ENCODE measurements around the gene PHKA1.
A peak's percentile ranks its signal among the peaks of the same experiment; 100 is the strongest.

Gene PHKA1

DNA sequence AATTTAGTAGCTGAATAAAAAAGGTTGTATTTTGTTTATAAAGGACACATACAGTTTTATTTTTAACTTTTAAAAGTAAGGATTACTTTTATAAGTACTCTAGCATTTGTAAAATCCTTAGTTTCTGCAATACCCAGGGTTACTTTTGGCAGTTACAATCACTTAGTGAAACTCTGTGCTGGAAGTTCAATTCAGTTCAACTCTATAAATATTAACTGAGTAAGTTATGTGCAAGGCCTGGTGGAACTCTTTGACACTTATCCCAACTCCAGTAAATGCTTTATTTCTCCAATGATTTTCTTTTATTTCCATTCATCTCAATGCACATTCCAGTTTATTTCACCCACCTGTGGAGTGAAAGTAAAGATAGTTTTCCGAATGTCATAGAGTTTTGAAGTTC, 78.2 kb downstream of the PHKA1 start:
- Histone ChIP-seq H3K36me3 (ENCODE audit: control insufficient read depth in 5 of 5, insufficient read depth in 5 of 5, low read length in 5 of 5) (no peaks in the 10 kb centered on the region), H3K27me3 (ENCODE audit: control insufficient read depth in 5 of 5, insufficient read depth in 4 of 5, low read length in 5 of 5) (peaks cover 0 to 6% (median 0%) of the 10 kb centered on the region in 5 donors), H3K9ac (ENCODE audit: low read length in 5 of 5) (no peak overlapping the region), H3K9me3 (ENCODE audit: control insufficient read depth in 5 of 5, low read length in 5 of 5) (no peaks in the 10 kb centered on the region), H3K4me3 (ENCODE audit: low read depth in 1 of 5, low read length in 5 of 5) (no peak overlapping the region), H3K27ac (ENCODE audit: low read depth, low read length) (peak overlapping the region; percentile 68), H3K4me1 (ENCODE audit: control insufficient read depth in 5 of 5, insufficient read depth in 5 of 5, low read length in 5 of 5) (peaks cover 0 to 23% (median 14%) of the 10 kb centered on the region in 5 donors)

DNA sequence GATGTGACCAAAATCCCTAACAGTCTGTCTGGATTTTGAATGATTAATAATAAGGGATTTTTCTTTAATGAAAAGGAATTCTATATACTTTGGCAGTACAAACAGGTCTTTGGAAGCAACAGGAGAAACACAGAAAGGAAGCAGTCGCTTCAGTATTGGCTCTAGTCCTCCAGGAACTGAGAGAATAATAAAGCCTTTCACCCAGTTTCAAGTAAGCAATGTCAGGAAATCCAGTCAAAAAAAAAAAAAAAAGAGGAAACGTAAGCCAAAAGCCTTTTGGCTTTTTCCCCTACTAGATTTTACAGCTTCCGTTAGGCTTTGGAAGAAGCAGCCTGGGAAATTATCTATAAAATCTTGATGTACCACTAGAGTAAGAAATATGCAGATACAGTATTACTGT, 79.8 kb downstream of the PHKA1 start:
- Histone ChIP-seq H3K27ac (ENCODE audit: low read depth, low read length) (peak overlapping the region; percentile 68), H3K27me3 (ENCODE audit: control insufficient read depth in 5 of 5, insufficient read depth in 4 of 5, low read length in 5 of 5) (peaks cover 0 to 6% (median 0%) of the 10 kb centered on the region in 5 donors), H3K9me3 (ENCODE audit: control insufficient read depth in 5 of 5, low read length in 5 of 5) (no peaks in the 10 kb centered on the region), H3K36me3 (ENCODE audit: control insufficient read depth in 5 of 5, insufficient read depth in 5 of 5, low read length in 5 of 5) (no peaks in the 10 kb centered on the region), H3K9ac (ENCODE audit: low read length in 5 of 5) (no peak overlapping the region), H3K4me1 (ENCODE audit: control insufficient read depth in 5 of 5, insufficient read depth in 5 of 5, low read length in 5 of 5) (peaks cover 0 to 23% (median 14%) of the 10 kb centered on the region in 5 donors), H3K4me3 (ENCODE audit: low read depth in 1 of 5, low read length in 5 of 5) (no peak overlapping the region)

DNA sequence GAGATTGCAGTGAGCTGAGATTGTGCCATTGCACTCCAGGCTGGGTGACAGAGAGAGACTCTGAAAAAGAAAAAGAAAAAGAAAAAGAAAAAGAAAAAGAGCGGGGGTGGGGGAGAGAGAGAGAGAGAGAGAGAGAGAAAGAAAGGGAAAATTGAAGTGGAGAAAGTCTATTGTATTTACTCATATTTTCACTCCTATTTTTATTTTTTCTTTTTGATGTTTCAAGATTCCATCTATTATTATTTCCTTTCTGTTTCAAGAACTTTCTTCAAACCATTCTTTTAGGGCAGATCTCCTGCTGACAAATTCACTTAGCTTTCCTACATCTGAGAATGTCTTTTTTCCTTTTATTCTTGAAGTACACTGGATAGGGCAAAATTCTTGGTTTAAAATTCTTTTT, 83.9 kb downstream of the PHKA1 start:
- no peaks in the 10 kb centered on the region for H3K36me3 ChIP-seq (ENCODE audit: control insufficient read depth in 5 of 5, insufficient read depth in 5 of 5, low read length in 5 of 5)
- no peaks in the 10 kb centered on the region for H3K9me3 ChIP-seq (ENCODE audit: control insufficient read depth in 5 of 5, low read length in 5 of 5)
- no peak overlapping the region for H3K27ac ChIP-seq (ENCODE audit: low read depth, low read length)
- H3K4me1 ChIP-seq (ENCODE audit: control insufficient read depth in 5 of 5, insufficient read depth in 5 of 5, low read length in 5 of 5) = peaks cover 0 to 19% (median 14%) of the 10 kb centered on the region in 5 donors
- no peak overlapping the region for H3K4me3 ChIP-seq (ENCODE audit: low read depth in 1 of 5, low read length in 5 of 5)
- no peak overlapping the region for H3K9ac ChIP-seq (ENCODE audit: low read length in 5 of 5)
- no peaks in the 10 kb centered on the region for H3K27me3 ChIP-seq (ENCODE audit: control insufficient read depth in 5 of 5, insufficient read depth in 4 of 5, low read length in 5 of 5)

DNA sequence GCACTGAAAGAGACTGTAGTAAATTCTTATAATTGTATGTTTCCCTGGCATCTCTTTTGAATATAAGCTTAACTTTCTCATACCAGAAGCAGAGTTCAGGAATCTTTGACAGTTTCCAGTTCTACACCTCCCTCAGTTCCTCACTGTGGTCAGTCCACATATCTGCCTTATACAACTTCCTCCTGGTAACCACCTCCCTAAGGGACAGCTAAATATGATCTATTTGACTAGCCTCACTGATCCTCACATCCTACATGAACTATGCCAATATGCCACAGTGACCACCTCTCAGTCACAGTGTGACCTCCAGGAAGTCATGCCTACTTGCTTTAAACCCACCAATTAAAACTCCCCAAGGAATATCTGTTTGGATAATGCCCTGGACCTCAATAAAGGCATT, 89.9 kb downstream of the PHKA1 start:
- Histone ChIP-seq H3K27me3 (ENCODE audit: control insufficient read depth in 5 of 5, insufficient read depth in 4 of 5, low read length in 5 of 5) (no peaks in the 10 kb centered on the region), H3K9ac (ENCODE audit: low read length in 5 of 5) (no peak overlapping the region), H3K9me3 (ENCODE audit: control insufficient read depth in 5 of 5, low read length in 5 of 5) (no peaks in the 10 kb centered on the region), H3K27ac (ENCODE audit: low read depth, low read length) (no peak overlapping the region), H3K36me3 (ENCODE audit: control insufficient read depth in 5 of 5, insufficient read depth in 5 of 5, low read length in 5 of 5) (no peaks in the 10 kb centered on the region), H3K4me3 (ENCODE audit: low read depth in 1 of 5, low read length in 5 of 5) (no peak overlapping the region), H3K4me1 (ENCODE audit: control insufficient read depth in 5 of 5, insufficient read depth in 5 of 5, low read length in 5 of 5) (peaks cover 0 to 6% (median 0%) of the 10 kb centered on the region in 5 donors)

DNA sequence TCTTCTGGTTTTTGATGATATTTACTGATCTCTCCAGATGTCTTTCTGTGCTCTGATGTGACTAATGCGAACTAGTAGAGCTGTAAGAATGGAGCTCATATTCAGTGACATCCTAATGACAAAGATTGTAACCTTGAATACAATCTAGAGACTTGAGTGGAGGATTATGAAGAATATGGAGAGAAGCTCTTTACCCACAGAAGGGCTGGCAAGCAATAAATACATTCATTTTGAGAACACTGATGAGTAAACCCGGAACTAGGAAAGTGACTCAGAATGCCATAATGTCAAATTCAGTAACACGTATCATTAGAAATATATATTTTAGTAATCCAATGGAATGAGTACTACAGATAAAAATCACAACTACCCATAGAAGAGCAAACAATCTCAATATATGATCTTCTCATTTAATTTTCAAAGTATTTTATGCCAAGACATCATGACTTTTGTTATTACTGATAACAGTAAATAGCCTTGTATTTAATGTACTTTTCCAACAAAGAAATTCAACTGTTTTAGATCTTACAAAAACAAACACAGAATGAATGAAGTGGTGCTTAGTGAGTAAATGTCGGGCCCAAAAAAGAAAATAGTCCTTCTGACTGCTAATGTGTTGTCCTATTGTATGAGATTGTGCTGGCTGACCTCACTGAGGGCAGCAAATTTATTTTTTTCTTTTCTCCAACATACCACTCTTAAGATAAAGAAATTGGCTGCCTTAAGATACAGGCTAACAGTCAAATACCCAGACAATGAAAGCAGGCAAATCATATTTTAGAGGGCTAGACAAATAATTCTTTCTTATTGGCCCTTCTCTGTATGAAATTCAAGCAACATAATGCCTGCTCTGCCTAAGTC, 92.3 kb downstream of the PHKA1 start:
- peaks cover 0 to 6% (median 0%) of the 10 kb centered on the region in 5 donors for H3K4me1 ChIP-seq (ENCODE audit: control insufficient read depth in 5 of 5, insufficient read depth in 5 of 5, low read length in 5 of 5)
- no peak overlapping the region for H3K4me3 ChIP-seq (ENCODE audit: low read depth in 1 of 5, low read length in 5 of 5)
- H3K36me3 ChIP-seq (ENCODE audit: control insufficient read depth in 5 of 5, insufficient read depth in 5 of 5, low read length in 5 of 5) = no peaks in the 10 kb centered on the region
- H3K9me3 ChIP-seq (ENCODE audit: control insufficient read depth in 5 of 5, low read length in 5 of 5) = no peaks in the 10 kb centered on the region
- H3K27ac ChIP-seq (ENCODE audit: low read depth, low read length) = no peak overlapping the region
- no peaks in the 10 kb centered on the region for H3K27me3 ChIP-seq (ENCODE audit: control insufficient read depth in 5 of 5, insufficient read depth in 4 of 5, low read length in 5 of 5)
- H3K9ac ChIP-seq (ENCODE audit: low read length in 5 of 5) = no peak overlapping the region

DNA sequence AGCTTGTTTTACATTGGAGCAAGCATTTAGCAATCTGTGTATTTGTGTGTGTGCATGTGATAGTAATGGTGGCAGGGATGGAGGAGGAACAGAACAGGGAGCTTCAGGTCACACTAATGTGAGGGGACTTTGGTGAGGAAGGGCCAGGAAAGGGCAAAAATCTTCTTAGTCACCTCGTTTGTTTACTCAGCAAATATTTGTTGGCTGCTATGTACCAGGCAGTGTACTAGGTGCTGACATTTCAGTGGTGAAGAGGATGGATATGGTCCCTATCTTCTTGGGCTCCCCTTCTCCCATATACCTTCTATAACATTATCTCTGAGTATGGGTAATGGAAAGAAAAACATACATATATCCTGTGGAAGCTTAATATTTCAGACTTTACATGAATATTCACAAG, 92.9 kb downstream of the PHKA1 start:
- peaks cover 0 to 6% (median 0%) of the 10 kb centered on the region in 5 donors for H3K4me1 ChIP-seq (ENCODE audit: control insufficient read depth in 5 of 5, insufficient read depth in 5 of 5, low read length in 5 of 5)
- no peak overlapping the region for H3K27ac ChIP-seq (ENCODE audit: low read depth, low read length)
- H3K36me3 ChIP-seq (ENCODE audit: control insufficient read depth in 5 of 5, insufficient read depth in 5 of 5, low read length in 5 of 5) = no peaks in the 10 kb centered on the region
- H3K9me3 ChIP-seq (ENCODE audit: control insufficient read depth in 5 of 5, low read length in 5 of 5) = no peaks in the 10 kb centered on the region
- no peak overlapping the region for H3K4me3 ChIP-seq (ENCODE audit: low read depth in 1 of 5, low read length in 5 of 5)
- H3K9ac ChIP-seq (ENCODE audit: low read length in 5 of 5) = no peak overlapping the region
- no peaks in the 10 kb centered on the region for H3K27me3 ChIP-seq (ENCODE audit: control insufficient read depth in 5 of 5, insufficient read depth in 4 of 5, low read length in 5 of 5)

DNA sequence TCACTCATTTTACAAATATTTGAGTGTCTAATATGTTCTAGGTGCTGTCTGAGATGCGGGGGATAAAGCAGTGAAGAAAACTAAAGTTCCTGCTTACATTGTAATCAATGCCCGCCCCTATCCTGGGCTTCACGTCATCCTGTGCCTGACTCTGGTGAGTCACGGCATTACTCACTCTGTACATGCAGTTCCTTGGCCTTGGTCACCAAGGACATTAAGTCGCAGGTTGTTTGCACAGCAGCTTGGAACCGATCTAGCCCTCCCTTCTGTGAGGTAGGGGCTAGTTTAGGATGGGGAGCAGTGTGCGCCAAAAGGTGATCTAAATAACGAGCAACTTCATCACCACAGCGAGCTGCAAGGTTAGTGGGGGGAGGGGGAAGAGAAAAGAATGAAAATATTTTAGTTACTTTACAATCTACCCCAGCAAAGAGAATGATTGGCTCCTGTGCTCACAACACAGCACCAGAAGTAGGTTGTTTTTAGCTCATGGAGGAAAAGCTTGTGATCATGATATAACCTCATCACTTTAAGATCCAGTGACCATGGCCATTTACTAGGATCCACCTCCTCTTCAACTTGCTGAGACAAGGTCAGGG, 93.5 kb downstream of the PHKA1 start:
- Histone ChIP-seq H3K4me3 (ENCODE audit: low read depth in 1 of 5, low read length in 5 of 5) (no peak overlapping the region), H3K27me3 (ENCODE audit: control insufficient read depth in 5 of 5, insufficient read depth in 4 of 5, low read length in 5 of 5) (peaks cover 0 to 2% (median 0%) of the 10 kb centered on the region in 5 donors), H3K9ac (ENCODE audit: low read length in 5 of 5) (no peak overlapping the region), H3K4me1 (ENCODE audit: control insufficient read depth in 5 of 5, insufficient read depth in 5 of 5, low read length in 5 of 5) (peaks cover 0 to 6% (median 0%) of the 10 kb centered on the region in 5 donors), H3K27ac (ENCODE audit: low read depth, low read length) (peak overlapping the region; percentile 9), H3K36me3 (ENCODE audit: control insufficient read depth in 5 of 5, insufficient read depth in 5 of 5, low read length in 5 of 5) (no peaks in the 10 kb centered on the region), H3K9me3 (ENCODE audit: control insufficient read depth in 5 of 5, low read length in 5 of 5) (no peaks in the 10 kb centered on the region)

DNA sequence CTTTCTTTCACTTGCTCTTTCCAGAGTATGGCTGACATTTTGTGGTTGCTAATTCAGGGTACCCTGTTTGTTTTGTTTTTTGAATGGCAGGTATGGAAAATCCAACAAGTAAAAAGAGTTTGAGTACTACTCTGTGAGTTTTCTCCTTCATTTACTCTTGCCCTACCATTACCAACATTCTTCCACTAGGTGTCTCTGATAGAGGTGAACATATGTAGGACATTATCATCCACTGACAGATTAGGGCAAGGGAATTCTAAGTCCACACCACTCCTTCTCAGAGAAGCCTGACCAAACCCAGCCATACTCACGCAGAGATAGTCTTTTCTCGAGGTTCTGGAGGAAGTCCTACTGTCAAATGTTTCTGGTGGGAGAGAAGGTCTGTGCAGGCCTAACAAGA, 104.8 kb downstream of the PHKA1 start:
- no peak overlapping the region for H3K9ac ChIP-seq (ENCODE audit: low read length in 5 of 5)
- peaks cover 0 to 7% (median 2%) of the 10 kb centered on the region in 5 donors for H3K27me3 ChIP-seq (ENCODE audit: control insufficient read depth in 5 of 5, insufficient read depth in 4 of 5, low read length in 5 of 5)
- H3K9me3 ChIP-seq (ENCODE audit: control insufficient read depth in 5 of 5, low read length in 5 of 5) = no peaks in the 10 kb centered on the region
- H3K27ac ChIP-seq (ENCODE audit: low read depth, low read length) = no peak overlapping the region
- H3K4me3 ChIP-seq (ENCODE audit: low read depth in 1 of 5, low read length in 5 of 5) = no peak overlapping the region
- H3K4me1 ChIP-seq (ENCODE audit: control insufficient read depth in 5 of 5, insufficient read depth in 5 of 5, low read length in 5 of 5) = peaks cover 0 to 2% (median 0%) of the 10 kb centered on the region in 5 donors
- no peaks in the 10 kb centered on the region for H3K36me3 ChIP-seq (ENCODE audit: control insufficient read depth in 5 of 5, insufficient read depth in 5 of 5, low read length in 5 of 5)

DNA sequence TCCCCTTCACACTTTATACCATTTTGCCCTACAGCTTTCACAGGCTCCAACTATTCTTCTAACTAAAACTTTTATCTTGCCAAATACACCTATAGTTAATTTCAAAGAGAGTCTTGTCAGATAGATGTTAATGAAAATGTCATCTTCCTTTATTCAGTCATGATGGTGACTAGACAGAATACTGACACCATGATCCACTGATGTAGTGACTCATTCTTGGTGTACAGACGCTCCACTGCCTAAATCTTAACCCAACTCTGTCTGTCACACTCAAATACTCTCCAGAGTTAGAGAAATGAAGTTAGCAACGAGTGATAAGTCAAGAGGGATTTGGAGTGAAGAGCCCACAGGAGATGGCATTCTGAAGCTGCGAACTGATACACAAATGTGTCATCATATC, 109.4 kb downstream of the PHKA1 start:
- H3K36me3 ChIP-seq (ENCODE audit: control insufficient read depth in 5 of 5, insufficient read depth in 5 of 5, low read length in 5 of 5) = no peaks in the 10 kb centered on the region
- H3K27me3 ChIP-seq (ENCODE audit: control insufficient read depth in 5 of 5, insufficient read depth in 4 of 5, low read length in 5 of 5) = peaks cover 0 to 8% (median 0%) of the 10 kb centered on the region in 5 donors
- H3K9me3 ChIP-seq (ENCODE audit: control insufficient read depth in 5 of 5, low read length in 5 of 5) = no peaks in the 10 kb centered on the region
- H3K27ac ChIP-seq (ENCODE audit: low read depth, low read length) = no peak overlapping the region
- no peak overlapping the region for H3K4me3 ChIP-seq (ENCODE audit: low read depth in 1 of 5, low read length in 5 of 5)
- peaks cover 0 to 2% (median 0%) of the 10 kb centered on the region in 5 donors for H3K4me1 ChIP-seq (ENCODE audit: control insufficient read depth in 5 of 5, insufficient read depth in 5 of 5, low read length in 5 of 5)
- H3K9ac ChIP-seq (ENCODE audit: low read length in 5 of 5) = no peak overlapping the region

DNA sequence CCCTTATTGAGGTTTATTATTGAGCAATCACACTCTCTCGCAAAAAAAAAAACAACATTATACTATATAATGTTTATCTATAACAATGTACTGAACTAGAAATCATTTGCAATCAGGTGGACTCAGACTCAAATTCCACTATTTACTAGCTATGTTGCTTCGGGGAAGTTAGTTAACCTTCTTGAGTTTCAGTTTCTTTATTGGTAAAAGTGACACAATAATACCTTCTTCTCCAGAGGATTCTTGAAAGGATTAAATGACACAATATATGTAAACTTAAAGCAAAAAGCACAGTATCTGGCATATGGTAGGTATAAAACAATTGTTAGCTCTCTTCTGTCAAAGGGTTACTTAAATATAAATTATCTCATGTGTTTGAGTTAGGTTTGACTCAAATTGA, 110.0 kb downstream of the PHKA1 start:
- H3K9ac ChIP-seq (ENCODE audit: low read length in 5 of 5) = no peak overlapping the region
- no peaks in the 10 kb centered on the region for H3K36me3 ChIP-seq (ENCODE audit: control insufficient read depth in 5 of 5, insufficient read depth in 5 of 5, low read length in 5 of 5)
- no peak overlapping the region for H3K4me3 ChIP-seq (ENCODE audit: low read depth in 1 of 5, low read length in 5 of 5)
- no peaks in the 10 kb centered on the region for H3K4me1 ChIP-seq (ENCODE audit: control insufficient read depth in 5 of 5, insufficient read depth in 5 of 5, low read length in 5 of 5)
- H3K27ac ChIP-seq (ENCODE audit: low read depth, low read length) = no peak overlapping the region
- no peaks in the 10 kb centered on the region for H3K9me3 ChIP-seq (ENCODE audit: control insufficient read depth in 5 of 5, low read length in 5 of 5)
- H3K27me3 ChIP-seq (ENCODE audit: control insufficient read depth in 5 of 5, insufficient read depth in 4 of 5, low read length in 5 of 5) = peaks cover 0 to 8% (median 0%) of the 10 kb centered on the region in 5 donors

Measured in subcutaneous abdominal adipose tissue (tissue), 5 donors.